ENCODE data around the gene ADGRV1. TPM values are rescaled to one million over a fixed set of nuclear protein-coding genes. Genes with fewer than 3 reads are reported as not detected.
A peak's percentile ranks its signal among the peaks of the same experiment; 100 is the strongest.

Gene ADGRV1
- polyA plus RNA-seq, 2 of the 4 experiments (the other 2 are of a cell fraction): 0.70 to 3.7 TPM

GRCh38 chr5:91123901-91124300, 565.3 kb downstream of the ADGRV1 start:
- no peak for TF ChIP-seq BCL3 (IDR thresholded peaks at IDR 0.05)
- Histone ChIP-seq H3K4me2 (no peak overlapping the region), H3K9me3 (no peaks in the 10 kb centered on the region), H3K27ac (no peak overlapping the region), H3K4me1 (peaks cover 36% of the 10 kb centered on the region), H3K4me3 (no peak overlapping the region)
- ATAC-seq: no peak
- WGBS (ENCODE audit: missing lambda C conversion rate): 80% methylated on average over 4 of the region's 4 CpGs
- CTCF ChIA-PET: interaction anchor here (0.9 kb wide), 1 partner anchor 20 kb away, joined by 3 read pairs; no protein-coding TSS in a partner anchor
- POLR2A ChIA-PET: no interaction called here
- no peak for FAIRE-seq
- DNase-seq (ENCODE audit: low read depth in 1 of 2, low spot score in 1 of 2): no peak

GRCh38 chr5:91125916-91126315, 567.3 kb downstream of the ADGRV1 start:
- FAIRE-seq (no peak), ATAC-seq (no peak; a peak in 1 of 6 replicates), DNase-seq (ENCODE audit: low read depth in 1 of 2, low spot score in 1 of 2) (no peak)
- peak overlapping the region; percentile 31 to 41; a peak in 5 of 6 replicates for H3K27ac ChIP-seq
- peaks cover 39% of the 10 kb centered on the region for H3K4me1 ChIP-seq
- H3K4me2 ChIP-seq: peak overlapping the region; percentile 48
- no peak overlapping the region for H3K4me3 ChIP-seq
- TF ChIP-seq TP53 (CRISPR knock-in tag; IDR thresholded peaks at IDR 0.05) (no peak), JUNB (IDR thresholded peaks at IDR 0.05) (no peak), MAX (IDR thresholded peaks at IDR 0.05) (no peak), FOXS1 (CRISPR knock-in tag; IDR thresholded peaks at IDR 0.05) (no peak)
- POLR2A ChIA-PET: interaction anchor here (1.0 to 1.1 kb wide), 2 partner anchors 20 to 154 kb away, joined by 3 to 4 read pairs; no protein-coding TSS in a partner anchor
- 83% methylated on average over 1 of the region's 1 CpG for WGBS (ENCODE audit: missing lambda C conversion rate)
- CTCF ChIA-PET: interaction anchor here (0.8 to 1.4 kb wide), 4 partner anchors 9 to 259 kb away, joined by 3 to 10 read pairs (median 6); no protein-coding TSS in a partner anchor
- no peaks in the 10 kb centered on the region for H3K9me3 ChIP-seq

- 21% methylated on average over 1 of the region's 1 CpG for WGBS (ENCODE audit: missing lambda C conversion rate)
- Histone ChIP-seq H3K4me1 (peaks cover 40% of the 10 kb centered on the region), H3K4me3 (no peak overlapping the region), H3K27ac (peak overlapping the region; percentile 41 to 63; a peak in 5 of 6 replicates), H3K9me3 (no peaks in the 10 kb centered on the region), H3K4me2 (peak overlapping the region; percentile 48)
- ATAC-seq (peak in 1 of 2 experiments; percentile 67; a peak in 3 of 6 replicates), FAIRE-seq (no peak), DNase-seq (ENCODE audit: low read depth in 1 of 2, low spot score in 1 of 2) (peak in 1 of 2 experiments; percentile 27)
- POLR2A ChIA-PET: interaction anchor here (1.0 to 1.1 kb wide), 2 partner anchors 20 to 153 kb away, joined by 3 to 4 read pairs; no protein-coding TSS in a partner anchor
- CTCF ChIA-PET: interaction anchor here (0.8 to 1.1 kb wide), 2 partner anchors 53 to 190 kb away, joined by 3 to 7 read pairs; no protein-coding TSS in a partner anchor
- TF ChIP-seq FOXS1 (CRISPR knock-in tag; IDR thresholded peaks at IDR 0.05): no peak
- no peak for TF ChIP-seq E2F6 (IDR thresholded peaks at IDR 0.05; ENCODE audit: borderline replicate concordance, low read depth)
- no peak for TF ChIP-seq CTCF (IDR thresholded peaks at IDR 0.05)
- TF ChIP-seq PHF8 (IDR thresholded peaks at IDR 0.05; ENCODE audit: borderline replicate concordance, low read depth): no peak
- no peak for TF ChIP-seq ESRRA (IDR thresholded peaks at IDR 0.05; ENCODE audit: borderline replicate concordance, low read length)
- no peak for TF ChIP-seq NFE2L2 (conservative IDR thresholded peaks at IDR 0.05; ENCODE audit: low read length)
- TF ChIP-seq BHLHE40 (IDR thresholded peaks at IDR 0.05; ENCODE audit: low read depth, low read length): no peak
- 0 out of 2 replicates have a peak, but pooled peaks have one; percentile 34 for TF ChIP-seq JUNB (IDR thresholded peaks at IDR 0.05)
- TF ChIP-seq CHD4 (IDR thresholded peaks at IDR 0.05; ENCODE audit: borderline replicate concordance): no peak
- no peak for TF ChIP-seq FOSB (CRISPR knock-in tag; IDR thresholded peaks at IDR 0.05)
- TF ChIP-seq HOXB5 (CRISPR knock-in tag; IDR thresholded peaks at IDR 0.05): no peak
- TF ChIP-seq NPAS2 (CRISPR knock-in tag; IDR thresholded peaks at IDR 0.05; ENCODE audit: borderline replicate concordance): no peak
- TF ChIP-seq REST (IDR thresholded peaks at IDR 0.05): no peak
- TF ChIP-seq TFCP2L1 (CRISPR knock-in tag; IDR thresholded peaks at IDR 0.05): no peak
- no peak for TF ChIP-seq RCOR1 (IDR thresholded peaks at IDR 0.05; ENCODE audit: low read depth, low read length)
- 0 out of 5 replicates have a peak, but pooled peaks of 1 of the 2 experiments have one; percentile 29 for TF ChIP-seq JUN (IDR thresholded peaks at IDR 0.05)
- no peak for TF ChIP-seq CBX8 (IDR thresholded peaks at IDR 0.05)
- TF ChIP-seq EP300 (IDR thresholded peaks at IDR 0.05): peak; percentile 39 to 46; a peak in 2 of 5 replicates
- TF ChIP-seq RAD21 (conservative IDR thresholded peaks at IDR 0.05 in 1 of 2, IDR thresholded peaks at IDR 0.05 in 1 of 2): peak in 1 of 2 experiments; percentile 26; a peak in 1 of 5 replicates
- no peak for TF ChIP-seq PBX3 (IDR thresholded peaks at IDR 0.05)
- TF ChIP-seq ZSCAN20 (CRISPR knock-in tag; IDR thresholded peaks at IDR 0.05): no peak
- TF ChIP-seq ZFP36 (IDR thresholded peaks at IDR 0.05; ENCODE audit: borderline replicate concordance, partially characterized antibody): no peak
These were observed 567.9 kb downstream of the ADGRV1 start for GRCh38 chr5:91126448-91126847.
